Right renal pelvis (tissue), 4 donors: ENCODE data around the gene SATB1. TPM values are rescaled to one million over a fixed set of nuclear protein-coding genes. Genes with fewer than 3 reads are reported as not detected.
A peak's percentile ranks its signal among the peaks of the same experiment; 100 is the strongest.
"Not testable (repeated sequence)": the region's sequence is repeated elsewhere in the genome, so short reads cannot be mapped to it uniquely, and the experiment has no call there.

Experiments
- DNase-seq, 4 donors: peaks; one replicate each; pipeline ENCODE4 v3.0.0-alpha.2; 2013; ENCODE audit warnings: low read depth in 4 of 4, low spot score in 3 of 4, missing footprints in 1 of 4
- polyA plus RNA-seq, 4 donors: library from polyadenylated mRNA; unstranded; fragments of 120-200 nt; gene quantifications; one replicate each; pipeline ENCODE4 v1.2.1, GENCODE V29; 2013; ENCODE audit not compliant: insufficient read length in 4 of 4

Gene SATB1
- polyA plus RNA-seq = 10 to 100 TPM; 38.8 to 47.8 (median 43.0) TPM

DNA sequence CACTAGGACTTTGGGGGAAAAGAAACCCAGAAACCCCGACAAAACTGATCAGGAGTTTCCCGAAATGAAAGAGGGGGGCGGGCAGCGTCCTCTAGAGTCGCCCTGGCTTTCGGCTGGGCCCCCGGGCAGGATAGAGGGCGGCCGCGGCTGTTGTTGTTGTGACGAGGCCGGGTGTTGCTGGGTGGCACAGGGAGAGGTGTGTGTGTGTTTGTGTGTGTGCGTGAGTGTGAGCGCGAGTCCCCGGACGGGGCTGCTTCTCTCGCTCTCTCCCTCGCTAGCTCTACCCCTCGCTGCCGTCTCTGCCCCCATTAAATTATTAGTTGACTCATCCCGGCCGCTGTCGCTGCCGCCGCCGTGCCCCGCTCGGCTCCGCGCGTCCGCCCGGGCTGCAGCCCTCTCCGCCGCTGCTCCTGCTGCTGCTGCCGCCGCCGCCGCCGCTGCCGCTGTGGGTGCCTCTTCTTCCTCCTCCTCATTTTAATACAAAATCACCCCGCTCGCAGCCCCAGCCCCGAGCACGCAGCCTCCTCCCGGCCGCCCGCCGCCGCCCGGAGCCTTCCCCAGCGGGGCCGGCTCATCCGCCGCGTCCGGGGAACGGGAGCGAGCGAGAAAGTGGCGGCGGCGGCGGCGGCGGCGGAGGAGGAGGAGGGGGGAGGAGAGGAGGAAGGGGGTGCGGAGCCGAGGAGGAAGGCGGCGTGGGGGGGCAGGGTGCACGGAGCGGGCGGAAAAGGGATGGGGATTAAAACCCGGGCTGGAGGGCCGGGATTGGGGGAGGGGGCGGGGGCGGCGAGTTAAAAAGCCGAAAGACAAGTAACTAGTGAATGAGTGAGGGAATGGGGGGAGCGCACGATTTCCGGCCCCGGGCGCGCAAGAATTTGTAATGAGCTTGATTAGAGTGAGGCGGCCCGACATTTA, at the start of gene SATB1:
Gene SATB1 (minus strand): TSS at position 611 of the 912 bp plus-strand sequence. CDS start 4,372 bp downstream, outside the sequence.
- peak in 3 of 4 donors; percentile 60 to 66 (median 63) for DNase-seq

DNA sequence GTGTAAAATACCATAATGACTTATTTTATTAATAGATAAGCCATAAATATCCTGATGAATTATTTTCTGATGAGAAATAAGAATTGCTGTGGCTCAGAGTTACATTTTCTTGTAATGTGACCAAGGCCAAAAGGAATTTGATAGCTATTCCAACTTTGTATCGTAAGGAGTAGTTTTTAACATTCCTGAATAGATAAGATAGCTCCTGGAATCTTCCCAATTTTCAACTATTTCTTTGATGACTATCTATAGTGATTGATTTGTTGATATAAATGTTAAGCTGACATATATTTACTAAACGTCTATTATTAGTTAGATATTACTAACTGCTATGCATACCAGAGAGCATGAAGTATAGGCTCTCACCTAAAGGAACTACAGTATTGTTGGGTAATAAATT, 49.1 kb upstream of the SATB1 start:
- no peak for DNase-seq

DNA sequence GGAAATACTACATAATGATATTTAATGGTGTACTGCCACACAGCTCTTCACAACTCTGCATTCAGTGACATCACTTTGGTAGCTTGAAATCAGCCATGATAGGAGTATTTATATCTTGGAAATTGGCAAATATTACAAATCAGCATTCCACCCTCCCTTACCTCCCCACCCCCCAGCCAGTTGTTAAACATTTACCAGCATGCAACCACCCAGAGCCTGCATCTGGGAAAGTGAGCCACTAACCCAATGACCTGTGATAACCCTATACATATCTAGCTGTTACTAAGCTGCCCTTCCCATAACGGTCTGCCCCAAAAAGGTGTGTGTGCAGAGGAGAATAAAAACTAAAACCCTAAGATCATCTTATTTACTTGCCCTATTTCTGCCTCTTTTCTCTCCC, 44.6 kb upstream of the SATB1 start:
- no peak for DNase-seq

DNA sequence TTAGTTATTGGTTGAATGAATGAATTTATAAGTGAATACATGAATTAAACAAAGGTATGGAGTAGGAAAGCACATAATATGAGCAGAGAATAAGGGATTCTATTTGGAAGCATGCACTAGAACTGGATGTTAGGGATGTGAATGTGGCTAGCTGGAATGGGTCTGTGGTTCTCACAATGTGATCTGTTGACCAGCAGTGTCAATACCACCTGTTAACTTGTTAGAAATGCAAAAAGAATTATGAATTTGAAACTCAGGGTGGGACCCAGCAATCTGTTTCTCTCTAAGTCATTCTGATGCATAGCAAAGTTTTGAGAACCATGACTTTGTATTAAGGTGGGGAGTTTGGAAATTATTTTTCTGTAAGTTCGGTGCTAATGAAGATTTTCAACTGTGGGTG, 41.0 kb upstream of the SATB1 start:
- no peak for DNase-seq

DNA sequence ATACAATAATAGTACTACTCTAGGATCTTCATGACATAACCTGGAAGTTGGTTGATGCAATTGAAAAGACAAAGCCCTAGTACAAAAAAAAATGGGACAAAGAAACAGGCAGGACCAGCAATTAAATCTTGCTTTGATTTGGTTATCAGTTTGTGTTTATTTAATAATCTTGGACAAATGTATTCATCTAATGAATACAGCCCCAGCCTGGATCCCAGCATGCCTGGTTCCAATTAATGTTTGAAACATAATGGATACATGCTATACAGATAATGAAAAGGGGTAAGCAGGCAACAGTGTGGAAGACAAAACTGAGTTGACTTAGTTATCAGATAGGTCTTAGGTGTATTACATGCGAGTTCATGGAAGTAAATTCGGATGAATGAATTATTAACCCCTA, 29.6 kb upstream of the SATB1 start:
- no peak for DNase-seq

DNA sequence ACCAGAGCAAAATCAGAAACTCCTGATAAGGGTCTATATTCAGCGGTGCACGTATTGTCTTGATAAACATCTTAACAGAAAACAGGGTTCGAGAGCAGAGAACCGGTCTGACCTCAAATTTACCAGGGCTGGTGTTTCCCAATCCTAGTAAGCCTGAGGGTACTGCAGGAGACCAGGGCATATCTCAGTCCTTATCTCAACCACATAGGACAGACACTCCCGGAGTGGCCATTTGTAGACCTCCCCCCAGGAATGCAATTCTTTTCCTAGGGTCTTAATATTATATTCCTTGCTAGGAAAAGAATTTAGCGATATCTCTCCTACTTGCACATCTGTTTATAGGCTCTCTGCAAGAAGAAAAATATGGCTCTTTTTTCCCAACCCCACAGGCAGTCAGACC, 24.5 kb upstream of the SATB1 start:
- DNase-seq = not testable (repeated sequence)

DNA sequence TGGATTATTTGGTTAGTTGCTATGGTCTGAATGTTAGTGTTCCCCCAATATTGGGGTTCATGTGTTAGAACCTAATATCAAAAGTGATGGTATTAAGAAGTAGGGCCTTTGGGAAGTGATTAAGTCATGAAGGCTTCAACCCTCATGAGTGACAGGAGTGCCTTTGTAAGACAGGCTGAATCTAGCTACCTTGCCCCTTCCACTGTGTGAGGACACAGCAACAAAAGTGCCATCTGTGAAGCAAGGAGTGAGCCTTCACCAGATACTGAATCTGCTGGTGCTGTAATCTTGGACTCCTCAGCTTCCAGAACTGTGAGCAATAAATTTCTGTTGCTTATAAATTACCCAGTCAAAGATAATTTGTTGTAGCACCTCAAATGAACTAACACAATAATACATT, 22.6 kb upstream of the SATB1 start:
- no peak for DNase-seq

DNA sequence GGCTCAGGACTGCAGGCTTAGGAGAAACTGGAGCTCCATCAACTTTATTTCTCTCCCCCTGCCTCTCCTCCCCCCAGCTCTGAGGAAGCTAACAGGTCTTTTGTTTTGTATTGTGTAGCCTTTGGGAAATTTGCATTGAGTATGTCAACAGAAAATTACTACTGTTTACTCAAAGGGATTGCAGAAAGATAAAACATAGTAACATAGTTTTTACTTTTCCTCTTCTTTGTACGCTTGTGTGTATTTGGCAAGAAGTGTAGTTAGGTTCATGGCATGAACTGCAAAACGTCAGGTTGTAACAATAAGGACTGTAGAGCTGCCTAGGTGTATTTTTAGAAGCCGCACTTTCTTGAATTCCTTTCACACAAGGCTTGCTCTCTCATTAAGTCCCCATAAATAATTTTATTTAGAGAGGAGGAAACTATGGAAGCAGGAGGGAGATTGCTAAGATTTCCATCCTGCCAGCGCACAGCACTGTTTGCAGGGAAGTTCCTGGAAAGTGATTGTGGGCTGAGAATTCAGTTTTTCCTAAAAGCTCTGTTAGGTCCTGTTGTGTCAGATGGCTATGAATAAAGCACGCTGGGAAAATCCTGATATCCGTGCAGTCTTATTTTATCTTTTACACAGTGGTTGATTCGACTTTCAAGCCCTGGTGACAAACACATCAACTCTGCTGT, 21.1 kb upstream of the SATB1 start:
- DNase-seq = no peak

DNA sequence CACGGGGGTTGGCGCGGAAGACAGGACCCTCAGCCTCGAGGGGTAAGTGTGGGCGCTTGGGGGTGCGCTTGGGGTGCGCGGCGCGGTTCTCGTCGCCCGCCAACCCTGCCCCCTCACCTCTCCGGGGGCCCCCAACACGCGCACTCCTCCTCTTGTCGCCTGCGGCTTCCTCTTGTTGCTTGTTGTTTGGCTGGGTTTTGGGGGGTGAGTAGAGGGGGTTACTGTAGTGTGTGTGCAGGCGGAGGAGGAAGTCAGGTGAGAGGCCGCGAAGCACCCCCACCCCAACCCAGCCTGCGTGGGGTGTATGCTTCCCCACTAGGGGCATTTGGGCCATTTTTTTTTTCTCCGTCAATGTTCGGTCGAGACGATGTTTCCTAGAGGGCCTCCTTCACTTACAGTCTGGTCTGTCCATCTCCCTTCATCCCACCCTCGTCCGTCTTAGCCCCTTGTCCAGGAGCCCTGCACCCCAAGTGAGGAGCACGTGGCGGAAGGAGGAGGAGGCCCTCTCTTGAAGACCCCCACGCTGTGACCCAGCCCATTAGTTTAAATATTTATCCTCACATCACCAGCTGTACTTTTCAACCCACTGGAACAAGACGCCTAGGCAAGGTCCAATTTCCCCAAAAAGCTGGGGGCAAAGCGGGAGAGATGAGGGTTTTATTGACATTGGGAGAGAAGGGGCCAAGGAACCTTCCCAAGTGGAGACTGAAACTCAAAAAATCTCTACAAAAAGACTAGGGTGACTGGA, 20.4 kb upstream of the SATB1 start:
- no peak for DNase-seq

DNA sequence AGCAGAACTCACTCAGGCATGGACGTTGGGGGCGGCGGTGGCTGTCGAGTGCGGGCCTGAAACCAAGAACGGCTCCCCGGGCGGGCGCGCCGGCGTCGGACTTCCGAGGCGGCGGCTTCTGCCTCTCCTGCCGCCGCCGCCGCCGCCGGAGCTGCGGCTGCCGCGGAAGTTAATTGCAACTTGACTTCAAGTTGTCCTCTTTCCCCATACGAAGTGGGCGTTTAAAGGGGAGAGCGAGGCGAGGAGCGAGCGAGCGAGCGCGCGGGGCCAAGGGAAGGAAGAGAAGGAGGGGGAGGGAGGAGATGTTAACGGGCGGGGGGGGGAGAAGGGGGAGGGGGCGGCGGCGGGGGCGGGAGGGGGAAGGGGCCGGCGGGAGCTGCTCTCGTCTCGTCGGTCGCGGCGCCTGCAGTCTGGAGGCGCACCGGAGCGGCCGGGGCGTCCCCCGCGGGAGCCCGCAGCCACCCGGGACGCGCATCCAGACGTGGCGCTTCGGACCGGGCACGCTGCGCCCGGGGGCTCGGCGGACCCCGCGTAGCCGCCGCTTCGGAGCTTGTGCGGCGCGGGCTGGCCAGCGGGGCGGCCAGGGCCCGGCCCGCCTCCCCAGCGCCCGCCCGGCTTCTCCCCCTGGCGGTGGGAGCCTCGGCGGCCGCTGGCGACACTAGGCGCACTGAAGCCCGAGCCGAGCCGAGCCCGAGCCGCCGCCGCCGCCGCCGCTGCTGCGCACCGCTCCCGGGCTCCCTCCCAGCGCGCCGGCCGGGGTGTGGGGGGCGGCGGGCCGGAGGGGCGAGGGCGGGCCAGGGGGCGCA, 19.7 kb upstream of the SATB1 start:
- peak in 2 of 4 donors; percentile 60 to 64 for DNase-seq

DNA sequence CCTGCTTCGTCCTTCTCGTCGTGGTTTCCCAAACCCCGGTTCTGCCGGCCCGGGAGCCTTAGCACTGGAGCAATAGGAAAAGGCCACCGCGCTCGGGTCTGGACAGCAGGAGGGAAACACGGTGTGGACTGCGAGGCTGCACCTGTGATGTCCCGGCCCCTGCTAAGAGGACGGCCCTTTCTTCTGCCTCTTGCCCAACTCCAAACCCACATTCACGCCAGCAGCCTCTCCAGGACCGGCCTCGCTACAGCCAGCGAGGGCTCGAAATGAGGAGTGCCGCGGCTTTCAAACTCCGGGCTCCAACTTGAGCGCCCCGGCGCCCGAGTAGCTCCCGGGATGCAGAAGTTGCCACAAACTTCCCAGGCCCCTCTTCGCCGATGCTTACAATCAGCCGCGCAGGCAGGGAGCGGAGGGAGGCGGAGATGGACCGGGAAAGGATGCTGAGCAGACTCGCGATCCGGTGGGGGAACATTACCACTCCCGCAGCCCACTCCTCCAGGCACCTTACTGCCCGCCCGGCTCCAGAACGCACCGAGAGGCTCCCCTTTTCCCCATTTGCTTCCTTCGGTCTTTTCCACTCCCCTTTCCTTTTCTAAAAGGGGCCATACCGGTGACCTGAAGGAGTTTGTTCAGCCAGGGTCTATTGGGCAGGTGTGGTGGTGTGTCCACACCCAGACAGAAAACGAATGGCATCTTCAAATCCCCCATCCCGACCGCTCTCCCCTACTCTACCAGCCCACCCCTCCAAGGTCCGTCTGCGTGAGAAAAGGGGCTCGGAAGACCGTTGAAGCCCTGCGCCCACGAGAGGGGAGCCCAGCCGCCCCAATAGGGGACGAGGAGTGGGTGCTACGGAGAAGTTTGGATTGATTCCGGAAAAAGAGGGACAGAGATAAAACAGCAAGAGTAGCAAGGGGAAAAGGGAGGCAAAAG, 18.8 kb upstream of the SATB1 start:
- no peak for DNase-seq

DNA sequence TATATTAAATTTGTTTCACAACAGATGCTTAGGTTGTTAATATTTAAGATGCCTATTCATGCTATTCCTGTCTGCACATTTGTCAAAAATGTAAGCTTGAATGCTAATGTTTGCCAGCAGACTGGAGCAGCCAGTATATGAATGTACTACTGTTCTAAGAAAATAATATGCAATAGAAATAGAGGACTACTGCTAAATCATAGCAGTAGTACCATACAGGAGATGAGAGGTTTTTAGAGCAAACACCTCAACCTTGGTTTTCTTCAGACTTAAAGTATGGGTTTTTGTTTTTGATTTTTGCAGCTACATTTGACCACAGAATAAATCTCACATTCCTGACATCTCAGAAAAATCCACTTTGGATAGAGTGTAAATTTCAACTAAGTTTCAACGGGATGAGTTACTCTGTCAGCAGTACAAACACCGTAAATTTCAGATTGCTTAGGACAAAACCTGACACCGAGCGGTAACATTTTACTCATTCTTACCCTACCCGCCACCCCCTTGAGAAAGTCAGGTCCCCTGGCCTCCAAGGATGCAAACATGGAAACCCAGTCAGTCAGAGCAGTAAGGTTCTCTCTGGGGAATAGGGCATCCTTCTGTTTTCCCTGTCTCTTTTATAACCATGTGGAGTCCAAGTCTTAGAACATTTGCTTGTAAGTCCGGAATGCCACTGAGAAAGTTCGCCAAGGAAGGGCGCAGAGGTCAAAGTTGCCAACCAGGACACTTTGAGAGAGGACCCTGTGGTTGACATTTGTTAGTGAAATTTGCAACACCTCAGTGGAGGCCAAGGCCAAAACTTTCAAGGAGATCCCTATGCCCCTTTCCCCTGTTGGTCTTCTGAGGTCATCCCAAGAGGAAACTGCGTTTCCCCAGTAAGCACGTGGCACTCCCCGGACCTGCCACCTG, 17.9 kb upstream of the SATB1 start:
- DNase-seq = no peak

DNA sequence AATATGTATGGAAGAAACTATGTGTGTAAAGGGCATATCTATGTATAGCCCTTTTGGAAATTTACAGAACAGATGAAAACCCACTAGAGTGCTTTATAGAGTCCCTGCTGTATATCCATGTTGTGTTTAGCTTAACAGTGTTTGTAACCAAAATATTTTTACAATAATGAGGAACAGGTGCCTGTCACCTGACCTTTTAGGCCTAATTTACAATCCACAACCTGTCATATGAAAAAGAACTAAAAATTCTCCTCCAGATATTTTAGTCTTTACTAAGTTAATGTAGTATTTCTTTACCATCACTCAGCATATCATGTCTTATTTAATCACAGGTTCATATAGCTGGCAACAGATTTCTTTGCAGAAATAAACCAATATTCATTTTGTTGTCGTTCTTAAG, 16.4 kb upstream of the SATB1 start:
- no peak for DNase-seq

DNA sequence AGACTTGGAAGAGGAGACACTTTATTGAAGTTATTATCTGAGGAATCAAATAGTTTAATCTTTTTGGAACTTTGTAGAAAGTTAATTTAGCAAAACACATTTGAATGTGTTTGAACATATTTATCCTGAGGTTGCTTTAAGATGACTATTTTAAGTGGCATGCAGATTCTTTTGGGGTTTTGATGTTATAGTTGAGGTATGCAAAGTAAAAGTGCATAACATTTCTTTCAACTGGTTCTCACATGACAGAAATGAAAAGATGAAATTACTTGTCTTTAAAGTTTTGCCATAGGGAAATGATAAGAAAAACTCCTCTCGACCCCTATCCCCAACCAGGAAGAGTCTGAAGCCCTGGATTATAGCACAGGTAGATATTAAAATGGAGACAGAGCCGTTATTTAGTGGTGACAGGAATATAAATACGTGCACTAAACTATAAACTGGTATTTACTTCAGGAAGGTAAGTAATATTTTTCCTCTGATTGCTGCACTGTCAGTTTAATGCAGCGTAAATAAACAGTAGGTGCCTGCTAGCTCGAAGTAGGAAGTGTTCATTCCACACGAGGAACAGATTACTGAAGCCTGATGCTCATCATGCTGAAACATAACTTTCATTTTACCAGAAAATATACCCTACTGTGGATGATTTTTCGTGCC, 15.1 kb upstream of the SATB1 start:
- DNase-seq = no peak

DNA sequence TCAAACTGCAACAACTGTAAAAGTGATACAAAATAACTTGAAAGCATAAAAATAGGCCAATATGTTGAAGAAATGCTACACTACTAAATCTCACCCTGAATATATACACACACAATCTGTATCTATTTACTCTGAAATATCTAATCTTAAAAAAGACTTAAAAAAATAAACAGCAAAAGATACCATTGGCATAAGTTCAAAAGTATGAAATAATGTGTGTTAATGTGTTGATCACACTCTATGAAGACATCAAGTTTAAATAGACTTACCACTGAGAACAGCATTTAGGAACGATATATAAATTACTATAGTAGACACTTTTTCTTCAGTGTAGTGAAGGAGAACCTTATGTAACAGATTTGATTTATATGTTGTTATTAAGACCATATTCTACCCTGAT, 14.1 kb upstream of the SATB1 start:
- DNase-seq = no peak

DNA sequence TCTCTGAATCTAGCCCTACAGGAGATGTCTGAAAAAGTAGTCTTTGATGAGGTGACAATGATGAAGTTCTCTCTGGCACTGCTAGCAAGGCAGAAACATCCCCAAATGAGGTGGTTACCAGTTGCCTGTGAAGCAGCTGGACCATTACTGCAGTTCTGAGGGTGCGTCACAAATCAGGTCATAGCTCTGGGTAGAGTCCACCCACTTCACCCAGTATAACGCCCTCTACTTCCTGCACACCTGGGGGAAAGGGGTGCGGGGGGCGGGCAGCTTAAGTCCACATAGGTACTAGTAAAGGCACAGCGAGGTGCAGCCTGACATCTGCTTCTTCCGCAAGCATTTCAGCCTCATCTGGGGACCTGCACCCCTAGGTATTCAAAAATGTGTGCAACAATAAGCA, 13.4 kb upstream of the SATB1 start:
- DNase-seq = no peak

DNA sequence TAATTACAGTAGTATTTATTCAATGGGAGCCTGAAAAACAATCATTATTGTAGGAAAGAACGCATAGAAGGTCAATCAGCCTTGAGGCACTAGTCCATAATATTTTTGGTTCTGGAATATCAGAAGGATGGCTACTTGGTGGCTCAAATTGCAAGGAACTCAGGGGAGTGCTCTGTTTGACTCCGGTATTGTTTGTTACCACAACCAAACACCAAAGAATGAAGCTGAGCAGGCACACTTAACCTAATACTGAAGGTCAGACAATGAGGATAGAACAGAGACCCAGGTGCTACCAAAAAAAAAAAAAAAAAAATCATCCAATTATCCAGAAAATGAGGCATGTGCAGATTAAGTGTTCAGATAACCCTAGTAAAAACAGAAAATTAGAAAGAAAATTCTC, 11.1 kb upstream of the SATB1 start:
- DNase-seq = no peak

DNA sequence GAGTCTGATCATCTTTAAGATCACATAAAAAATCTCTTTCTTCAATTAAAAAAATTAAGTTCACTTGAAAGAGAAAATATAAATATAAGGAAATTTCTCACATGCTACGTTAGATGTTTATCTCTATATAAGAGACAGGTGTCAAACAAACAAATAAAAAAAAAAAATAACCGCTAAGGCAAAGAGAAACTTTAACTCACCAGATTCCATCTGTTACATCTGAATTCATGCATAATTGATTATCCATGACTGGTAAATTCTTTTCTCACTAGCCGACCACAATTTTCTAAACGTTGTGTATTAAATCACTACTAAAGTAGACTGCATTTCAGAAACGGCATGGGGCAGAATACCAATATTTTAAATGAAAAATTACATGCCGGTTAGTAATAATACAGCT, 9.6 kb upstream of the SATB1 start:
- DNase-seq = no peak
